ENCODE data around the gene LSM14B.

DNA sequence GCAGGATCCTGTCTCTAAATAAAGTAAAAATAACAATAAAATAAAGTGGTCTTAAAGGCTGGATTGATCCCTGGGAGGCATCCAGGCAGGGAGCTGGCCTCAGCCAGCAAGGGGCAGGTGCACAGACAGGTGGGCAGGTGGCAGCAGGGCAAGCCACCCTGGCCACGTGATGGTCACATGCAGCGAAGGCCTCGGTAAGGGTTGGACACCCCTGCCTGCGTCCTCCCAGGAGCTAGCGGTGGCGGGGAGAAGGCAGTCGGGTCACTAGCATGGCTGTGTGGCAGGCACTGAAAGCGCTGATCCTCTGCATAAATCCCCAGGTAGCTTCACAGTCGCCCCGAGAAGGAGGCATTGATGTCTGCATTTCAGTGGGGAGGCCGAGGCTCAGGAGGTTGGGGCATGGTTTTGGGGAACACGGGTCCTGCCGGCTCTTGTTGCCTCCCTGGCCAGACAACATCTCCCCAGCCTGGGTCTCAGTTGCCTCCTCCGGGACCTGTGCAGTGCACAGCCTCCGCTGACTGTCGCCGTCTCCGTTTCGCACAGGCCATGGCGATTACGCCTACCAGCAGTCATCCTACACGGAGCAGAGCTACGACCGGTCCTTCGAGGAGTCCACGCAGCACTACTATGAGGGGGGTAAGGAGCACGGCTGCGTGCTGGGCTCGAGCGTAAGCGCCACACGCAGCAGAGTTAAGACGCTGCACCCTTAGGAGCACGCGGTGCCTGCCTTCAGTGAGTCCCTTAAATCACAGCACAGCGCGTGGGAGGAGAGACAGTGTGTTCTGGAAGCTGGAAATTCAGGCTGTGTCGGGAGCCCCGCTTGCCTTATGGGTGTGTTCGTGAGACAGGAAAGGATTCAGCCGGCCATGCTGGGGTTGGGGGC, 42.8 kb downstream of the LSM14B start:
- TF ChIP-seq POLR2AphosphoS5 (IDR thresholded peaks at IDR 0.05; ENCODE audit: low read depth, low read length) = no peak
- TF ChIP-seq, protein P1, sequence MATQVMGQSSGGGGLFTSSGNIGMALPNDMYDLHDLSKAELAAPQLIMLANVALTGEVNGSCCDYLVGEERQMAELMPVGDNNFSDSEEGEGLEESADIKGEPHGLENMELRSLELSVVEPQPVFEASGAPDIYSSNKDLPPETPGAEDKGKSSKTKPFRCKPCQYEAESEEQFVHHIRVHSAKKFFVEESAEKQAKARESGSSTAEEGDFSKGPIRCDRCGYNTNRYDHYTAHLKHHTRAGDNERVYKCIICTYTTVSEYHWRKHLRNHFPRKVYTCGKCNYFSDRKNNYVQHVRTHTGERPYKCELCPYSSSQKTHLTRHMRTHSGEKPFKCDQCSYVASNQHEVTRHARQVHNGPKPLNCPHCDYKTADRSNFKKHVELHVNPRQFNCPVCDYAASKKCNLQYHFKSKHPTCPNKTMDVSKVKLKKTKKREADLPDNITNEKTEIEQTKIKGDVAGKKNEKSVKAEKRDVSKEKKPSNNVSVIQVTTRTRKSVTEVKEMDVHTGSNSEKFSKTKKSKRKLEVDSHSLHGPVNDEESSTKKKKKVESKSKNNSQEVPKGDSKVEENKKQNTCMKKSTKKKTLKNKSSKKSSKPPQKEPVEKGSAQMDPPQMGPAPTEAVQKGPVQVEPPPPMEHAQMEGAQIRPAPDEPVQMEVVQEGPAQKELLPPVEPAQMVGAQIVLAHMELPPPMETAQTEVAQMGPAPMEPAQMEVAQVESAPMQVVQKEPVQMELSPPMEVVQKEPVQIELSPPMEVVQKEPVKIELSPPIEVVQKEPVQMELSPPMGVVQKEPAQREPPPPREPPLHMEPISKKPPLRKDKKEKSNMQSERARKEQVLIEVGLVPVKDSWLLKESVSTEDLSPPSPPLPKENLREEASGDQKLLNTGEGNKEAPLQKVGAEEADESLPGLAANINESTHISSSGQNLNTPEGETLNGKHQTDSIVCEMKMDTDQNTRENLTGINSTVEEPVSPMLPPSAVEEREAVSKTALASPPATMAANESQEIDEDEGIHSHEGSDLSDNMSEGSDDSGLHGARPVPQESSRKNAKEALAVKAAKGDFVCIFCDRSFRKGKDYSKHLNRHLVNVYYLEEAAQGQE (IDR thresholded peaks at IDR 0.05; ENCODE audit: low read depth) = no peak
- no peak for TF ChIP-seq EZH2 (IDR thresholded peaks at IDR 0.05)
- TF ChIP-seq, protein P2, sequence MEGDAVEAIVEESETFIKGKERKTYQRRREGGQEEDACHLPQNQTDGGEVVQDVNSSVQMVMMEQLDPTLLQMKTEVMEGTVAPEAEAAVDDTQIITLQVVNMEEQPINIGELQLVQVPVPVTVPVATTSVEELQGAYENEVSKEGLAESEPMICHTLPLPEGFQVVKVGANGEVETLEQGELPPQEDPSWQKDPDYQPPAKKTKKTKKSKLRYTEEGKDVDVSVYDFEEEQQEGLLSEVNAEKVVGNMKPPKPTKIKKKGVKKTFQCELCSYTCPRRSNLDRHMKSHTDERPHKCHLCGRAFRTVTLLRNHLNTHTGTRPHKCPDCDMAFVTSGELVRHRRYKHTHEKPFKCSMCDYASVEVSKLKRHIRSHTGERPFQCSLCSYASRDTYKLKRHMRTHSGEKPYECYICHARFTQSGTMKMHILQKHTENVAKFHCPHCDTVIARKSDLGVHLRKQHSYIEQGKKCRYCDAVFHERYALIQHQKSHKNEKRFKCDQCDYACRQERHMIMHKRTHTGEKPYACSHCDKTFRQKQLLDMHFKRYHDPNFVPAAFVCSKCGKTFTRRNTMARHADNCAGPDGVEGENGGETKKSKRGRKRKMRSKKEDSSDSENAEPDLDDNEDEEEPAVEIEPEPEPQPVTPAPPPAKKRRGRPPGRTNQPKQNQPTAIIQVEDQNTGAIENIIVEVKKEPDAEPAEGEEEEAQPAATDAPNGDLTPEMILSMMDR (IDR thresholded peaks at IDR 0.05 in 2 of 3, conservative IDR thresholded peaks at IDR 0.05 in 1 of 3; ENCODE audit: borderline replicate concordance in 1 of 3, insufficient read depth in 1 of 3, low read depth in 2 of 3, low read length in 2 of 3) = no peak
- no peak for TF ChIP-seq POLR2A (IDR thresholded peaks at IDR 0.05; ENCODE audit: borderline replicate concordance, extremely low read depth, insufficient read depth, insufficient read length)
